ENCODE results near the gene LBH. TPM values are rescaled to one million over a fixed set of nuclear protein-coding genes. Genes with fewer than 3 reads are reported as not detected.

LBH gene
- total RNA-seq, 6 experiments from 2014 or later, result 4.3 to 17.6 (median 9.5) TPM

- intact Hi-C loops (cut with DNase I), result no loop called here
- 66% methylated on average over 6 of the region's 6 CpGs for WGBS (ENCODE audit: insufficient coverage, low coverage, low lambda C conversion rate, missing lambda C conversion rate)
These were observed 3.8 kb downstream of the LBH start for GRCh38 chr2:30235008-30235655.

GRCh38 chr2:30235859-30236535, 4.7 kb downstream of the LBH start:
- Histone ChIP-seq H3K9me3 (no peaks in the 10 kb centered on the region), H3K36me3 (no peaks in the 10 kb centered on the region), H3K27ac (no peak overlapping the region), H3K27me3 (no peaks in the 10 kb centered on the region), H3K4me3 (no peak overlapping the region), H3K4me1 (peaks cover 0 to 5% (median 0%) of the 10 kb centered on the region in 4 donors)
- intact Hi-C loops (cut with DNase I), result no loop called here
- TF ChIP-seq POLR2A (IDR thresholded peaks at IDR 0.05) (no peak), CTCF (IDR thresholded peaks at IDR 0.05) (no peak)
- no peak for ATAC-seq
- WGBS (ENCODE audit: insufficient coverage, low coverage, low lambda C conversion rate, missing lambda C conversion rate), result 57% methylated on average over 4 of the region's 4 CpGs
- DNase-seq, result peak in 1 of 3 donors; percentile 20

More at GRCh38 chr2:30235008-30235655, 3.8 kb downstream of the LBH start:
- TF ChIP-seq CTCF (IDR thresholded peaks at IDR 0.05) (no peak), POLR2A (IDR thresholded peaks at IDR 0.05) (no peak)
- Histone ChIP-seq H3K4me3 (no peak overlapping the region), H3K4me1 (peaks cover 0 to 5% (median 0%) of the 10 kb centered on the region in 4 donors), H3K36me3 (no peaks in the 10 kb centered on the region), H3K9me3 (no peaks in the 10 kb centered on the region), H3K27me3 (no peaks in the 10 kb centered on the region), H3K27ac (no peak overlapping the region)
- peak in 1 of 3 donors; percentile 20 for DNase-seq
- no peak for ATAC-seq

DNA sequence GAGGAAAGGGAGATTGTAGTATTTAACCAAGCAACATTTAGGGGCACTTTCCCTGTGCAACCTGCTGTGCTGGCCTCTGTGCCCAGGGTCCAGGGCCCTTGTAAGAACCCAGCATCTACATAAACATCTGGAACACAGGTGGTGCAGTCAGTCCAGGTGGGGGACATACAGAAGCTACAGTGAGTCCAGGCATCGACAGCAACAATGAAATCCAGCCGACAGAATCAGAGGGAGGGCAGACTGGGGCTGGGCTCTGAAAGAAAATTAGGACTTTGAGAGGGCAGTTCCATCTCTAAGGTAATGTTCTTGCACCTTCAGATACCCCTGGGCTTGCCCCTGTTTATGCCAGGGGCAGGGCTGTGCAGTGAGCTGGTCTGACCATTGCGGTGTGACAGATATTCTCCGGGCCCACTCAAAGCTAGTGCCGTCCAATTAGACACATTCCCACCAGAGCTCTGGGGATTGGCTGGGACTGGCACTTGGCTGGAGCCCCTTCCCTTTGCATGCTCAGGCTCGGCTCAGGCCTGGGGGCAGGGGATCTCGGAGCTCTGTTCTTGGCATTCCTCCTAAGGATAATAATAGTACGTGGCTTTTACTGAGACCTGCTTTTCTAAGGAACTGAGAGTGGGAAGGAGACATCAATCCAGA, 5.4 kb downstream of the LBH start:
- ATAC-seq (no peak), DNase-seq (no peak)
- Histone ChIP-seq H3K27ac (no peak overlapping the region), H3K4me1 (peaks cover 0 to 5% (median 0%) of the 10 kb centered on the region in 4 donors), H3K36me3 (no peaks in the 10 kb centered on the region), H3K27me3 (no peaks in the 10 kb centered on the region), H3K9me3 (no peaks in the 10 kb centered on the region), H3K4me3 (no peak overlapping the region)
- WGBS (ENCODE audit: insufficient coverage, low coverage, low lambda C conversion rate, missing lambda C conversion rate), result 90% methylated on average over 2 of the region's 8 CpGs
- intact Hi-C loops (cut with DNase I), result no loop called here
- no peak for TF ChIP-seq POLR2A (IDR thresholded peaks at IDR 0.05)
- TF ChIP-seq CTCF (IDR thresholded peaks at IDR 0.05), result no peak

GRCh38 chr2:30237239-30237965, 6.1 kb downstream of the LBH start:
- WGBS (ENCODE audit: insufficient coverage, low coverage, low lambda C conversion rate, missing lambda C conversion rate), result 55% methylated on average over 6 of the region's 8 CpGs
- Histone ChIP-seq H3K27ac (no peak overlapping the region), H3K9me3 (no peaks in the 10 kb centered on the region), H3K27me3 (no peaks in the 10 kb centered on the region), H3K4me1 (peaks cover 0 to 5% (median 0%) of the 10 kb centered on the region in 4 donors), H3K4me3 (no peak overlapping the region), H3K36me3 (no peaks in the 10 kb centered on the region)
- intact Hi-C loops (cut with DNase I), result no loop called here
- TF ChIP-seq CTCF (IDR thresholded peaks at IDR 0.05) (no peak), POLR2A (IDR thresholded peaks at IDR 0.05) (no peak)
- DNase-seq, result no peak
- no peak for ATAC-seq

Measured in right lobe of liver (tissue), 6 donors.